CD14-positive monocyte (primary cell): ENCODE measurements around the gene SUCLG2. TPM values are rescaled to one million over a fixed set of nuclear protein-coding genes. Genes with fewer than 3 reads are reported as not detected.

ENCODE experiments used
- DNase-seq, 3 donors: peaks; one replicate each; pipeline ENCODE4 v3.0.0-alpha.2; 2011 to 2022
- H2AFZ ChIP-seq: 2 replicates; pipeline ENCODE4 v1.6.0; 2012; ENCODE audit warnings: mild to moderate bottlenecking, low read depth, low read length, inconsistent platforms; ENCODE audit not compliant: insufficient read depth, poor library complexity, severe bottlenecking
- H3K27ac ChIP-seq, 2 donors: 1 replicate in 1 of 2; 2 replicates in 1 of 2; pipeline ENCODE4 v1.5.1; 2012 to 2013; ENCODE audit warnings: low read length in 2 of 2, control low read depth in 1 of 2, inconsistent platforms in 1 of 2, low read depth in 1 of 2, mild to moderate bottlenecking in 1 of 2
- H3K27me3 ChIP-seq, 2 donors: one replicate each; pipeline versions ENCODE4 v1.6.0 to v1.6.1; 2011 to 2013; ENCODE audit warnings: low read length in 2 of 2; ENCODE audit not compliant: control insufficient read depth in 2 of 2, insufficient read depth in 2 of 2
- H3K36me3 ChIP-seq, 2 donors: replicated peaks in 1 of 2; 1 replicate in 1 of 2; 2 replicates in 1 of 2; pipeline versions ENCODE4 v1.5.1 to v1.6.1; 2012 to 2013; ENCODE audit warnings: low read length in 2 of 2, control low read depth in 1 of 2, inconsistent platforms in 1 of 2, mild to moderate bottlenecking in 1 of 2; ENCODE audit not compliant: insufficient read depth in 2 of 2, control insufficient read depth in 1 of 2
- H3K4me1 ChIP-seq, 2 donors: 1 replicate in 1 of 2; 2 replicates in 1 of 2; pipeline versions ENCODE4 v1.5.1 to v1.6.1; 2012 to 2013; ENCODE audit warnings: low read length in 2 of 2, control low read depth in 1 of 2, inconsistent platforms in 1 of 2, mild to moderate bottlenecking in 1 of 2, moderate library complexity in 1 of 2; ENCODE audit not compliant: insufficient read depth in 2 of 2, control insufficient read depth in 1 of 2
- H3K4me2 ChIP-seq: replicated peaks from 2 replicates; pipeline ENCODE3; 2012; ENCODE audit warnings: low read length, moderate library complexity, mild to moderate bottlenecking; ENCODE audit not compliant: poor library complexity, severe bottlenecking; ENCODE audit errors: extremely low read depth
- H3K4me3 ChIP-seq, 3 experiments: fragments of 200-600 bp in 1 of 3; sonication (generic) in 1 of 3; replicated peaks in 1 of 3; 1 replicate in 2 of 3; 2 replicates in 1 of 3; pipeline ENCODE4 v1.5.1; 2011 to 2013; ENCODE audit warnings: low read length in 3 of 3, mild to moderate bottlenecking in 3 of 3, control low read depth in 2 of 3, low read depth in 2 of 3, inconsistent platforms in 1 of 3, moderate library complexity in 1 of 3
- H3K79me2 ChIP-seq: 2 replicates; pipeline ENCODE4 v1.6.0; 2012; ENCODE audit warnings: mild to moderate bottlenecking, control low read depth, inconsistent platforms, low read length, moderate library complexity; ENCODE audit not compliant: insufficient read depth
- H3K9ac ChIP-seq: 2 replicates; pipeline ENCODE4 v1.6.0; 2017; ENCODE audit warnings: low read length, mild to moderate bottlenecking; ENCODE audit not compliant: insufficient read depth, poor library complexity, severe bottlenecking
- H3K9me3 ChIP-seq, 2 donors: replicated peaks in 1 of 2; 1 replicate in 1 of 2; 2 replicates in 1 of 2; pipeline versions ENCODE4 v1.5.1 to v1.6.1; 2012 to 2013; ENCODE audit warnings: low read length in 2 of 2, control low read depth in 1 of 2; ENCODE audit not compliant: control insufficient read depth in 1 of 2, insufficient read depth in 1 of 2
- H4K20me1 ChIP-seq: 2 replicates; pipeline ENCODE4 v1.6.0; 2012; ENCODE audit warnings: mild to moderate bottlenecking, low read length, control low read depth, moderate library complexity; ENCODE audit not compliant: insufficient read depth
- H3K27ac Mint-ChIP-seq, 7 donors: one replicate each; pipeline ENCODE4 v1.8.0; 2020; ENCODE audit warnings: mild to moderate bottlenecking in 7 of 7, mixed read lengths in 7 of 7, moderate library complexity in 6 of 7, inconsistent platforms in 2 of 7
- H3K27me3 Mint-ChIP-seq, 3 donors: one replicate each; pipeline ENCODE4 v1.8.0; 2021 to 2022; ENCODE audit warnings: low read depth in 3 of 3, mild to moderate bottlenecking in 3 of 3, mixed read lengths in 3 of 3, moderate library complexity in 3 of 3, inconsistent platforms in 1 of 3
- H3K36me3 Mint-ChIP-seq, 2 donors: one replicate each; pipeline ENCODE4 v1.8.0; 2020; ENCODE audit warnings: mixed read lengths in 2 of 2, inconsistent platforms in 1 of 2, mild to moderate bottlenecking in 1 of 2
- H3K4me1 Mint-ChIP-seq: one replicate; pipeline ENCODE4 v1.8.0; 2020; ENCODE audit warnings: mild to moderate bottlenecking, mixed read lengths
- H3K4me3 Mint-ChIP-seq, 2 donors: one replicate each; pipeline ENCODE4 v1.8.0; 2020; ENCODE audit warnings: mild to moderate bottlenecking in 2 of 2, mixed read lengths in 2 of 2, moderate library complexity in 1 of 2
- H3K9me3 Mint-ChIP-seq, 7 donors: one replicate each; pipeline ENCODE4 v1.8.0; 2020 to 2022; ENCODE audit warnings: mixed read lengths in 7 of 7, mild to moderate bottlenecking in 6 of 7, moderate library complexity in 6 of 7, inconsistent platforms in 2 of 7
- CTCF ChIP-seq: fragments of 200-600 bp; IDR thresholded peaks from one replicate; pipeline ENCODE4 v1.8.0; 2022; ENCODE audit warnings: antibody characterized with exemption, mild to moderate bottlenecking
- WGBS: methylation state at CpG from one replicate; pipeline ENCODE4 v1.1.5; 2013; ENCODE audit warnings: missing lambda C conversion rate; ENCODE audit not compliant: insufficient coverage; 5-methylcytosine and 5-hydroxymethylcytosine counted together
- intact Hi-C, 2 donors: fragments of 100-400 bp; cut with micrococcal nuclease; formaldehyde crosslinking; loops; one replicate each; pipeline versions ENCODE4 v1.15.0 to v1.15.1; 2023
- polyA plus RNA-seq, 3 donors: library from polyadenylated mRNA; depleted of rRNA in 1 of 3; unstranded in 2 of 3; stranded (reverse) in 1 of 3; fragments of 300-500 nt in 2 of 3; fragments of >200 nt in 1 of 3; fragmentation: Illumina TruSeq in 2 of 3; gene quantifications; 1 replicate in 2 of 3; 2 replicates in 1 of 3; pipeline ENCODE4 v1.2.3, GENCODE V29; 2012 to 2021

The SUCLG2 gene
- polyA plus RNA-seq, 3 donors: 10.8 to 37.5 (median 32.9) TPM

- H3K9ac ChIP-seq: no peak overlapping the region
- no peaks in the 10 kb centered on the region for H3K27me3 ChIP-seq
- no peaks in the 10 kb centered on the region for H3K9me3 ChIP-seq
- no peak overlapping the region for H2AFZ ChIP-seq
- no peaks in the 10 kb centered on the region for H3K36me3 ChIP-seq
- no peak overlapping the region for H3K27ac ChIP-seq
- H3K4me2 ChIP-seq: no peak overlapping the region
- H3K79me2 ChIP-seq: no peaks in the 10 kb centered on the region
- no peak for DNase-seq
- no CpG with 5 or more reads among the region's 4 CpGs for WGBS
- H3K4me1 ChIP-seq: no peaks in the 10 kb centered on the region
- intact Hi-C loops: loop anchor here in 1 of 2 donors (10.0 kb wide), 2 partner anchors 412 to 1492 kb away; no protein-coding TSS in a partner anchor
- H3K4me1 Mint-ChIP-seq: no peaks in the 10 kb centered on the region
- H3K9me3 Mint-ChIP-seq: peaks cover 0 to 6% (median 0%) of the 10 kb centered on the region in 7 donors
- H3K27me3 Mint-ChIP-seq: peaks cover under 1 to 3% (median 2%) of the 10 kb centered on the region in 3 donors
- TF ChIP-seq CTCF: no peak
- no peak overlapping the region for H3K4me3 ChIP-seq
- peaks cover 7 to 19% of the 10 kb centered on the region in 2 donors for H3K36me3 Mint-ChIP-seq
- H4K20me1 ChIP-seq: no peaks in the 10 kb centered on the region
- H3K4me3 Mint-ChIP-seq: no peak overlapping the region
- H3K27ac Mint-ChIP-seq: peak overlapping the region in 1 of 7 donors; percentile 18
Measured at GRCh38 chr3:67382536-67382935, 271.9 kb downstream of the SUCLG2 start.

DNA sequence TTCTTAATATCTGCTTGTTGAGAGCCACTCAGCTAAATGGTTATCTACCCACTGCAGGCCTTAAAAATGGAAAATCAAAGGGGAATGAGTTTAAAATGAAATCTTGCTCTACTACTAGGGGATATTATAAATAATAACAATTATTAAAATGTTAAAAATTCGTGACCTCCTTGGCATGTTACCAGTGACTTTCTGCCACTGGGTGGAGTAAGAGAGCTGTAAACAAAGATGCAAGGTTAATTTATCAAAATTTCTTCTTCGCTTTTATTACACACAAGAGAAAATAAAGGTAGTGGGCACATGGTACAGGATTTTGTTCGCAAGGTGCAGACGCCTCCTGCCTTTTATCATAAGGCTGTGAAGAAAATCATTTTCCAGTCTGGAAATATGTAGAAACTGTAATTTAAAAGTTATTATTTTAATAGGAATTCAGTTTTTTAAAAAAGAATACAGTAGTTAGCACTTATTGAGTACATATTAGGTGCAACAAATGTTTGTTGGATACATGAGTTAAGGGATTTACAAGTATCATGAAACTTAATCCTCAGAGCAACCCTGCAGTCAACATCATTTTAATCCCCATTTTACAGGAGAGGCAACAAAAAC lies 272.6 kb downstream of the SUCLG2 start:
- no peaks in the 10 kb centered on the region for H4K20me1 ChIP-seq
- peaks cover 0 to 4% (median 0%) of the 10 kb centered on the region in 7 donors for H3K9me3 Mint-ChIP-seq
- H3K79me2 ChIP-seq: no peaks in the 10 kb centered on the region
- TF ChIP-seq CTCF: peak; percentile 60
- H3K27me3 ChIP-seq: no peaks in the 10 kb centered on the region
- peaks cover 7 to 16% of the 10 kb centered on the region in 2 donors for H3K36me3 Mint-ChIP-seq
- WGBS: no CpG with 5 or more reads among the region's 4 CpGs
- no peak for DNase-seq
- H3K27me3 Mint-ChIP-seq: peaks cover 2 to 3% (median 2%) of the 10 kb centered on the region in 3 donors
- H3K36me3 ChIP-seq: no peaks in the 10 kb centered on the region
- no peak overlapping the region for H3K27ac ChIP-seq
- H3K4me3 ChIP-seq: no peak overlapping the region
- H3K4me3 Mint-ChIP-seq: no peak overlapping the region
- no peaks in the 10 kb centered on the region for H3K4me1 Mint-ChIP-seq
- H3K27ac Mint-ChIP-seq: no peak overlapping the region
- intact Hi-C loops: loop anchor here in 1 of 2 donors (10.0 kb wide), 2 partner anchors 413 to 1493 kb away; no protein-coding TSS in a partner anchor
- no peaks in the 10 kb centered on the region for H3K4me1 ChIP-seq
- H3K4me2 ChIP-seq: no peak overlapping the region
- H2AFZ ChIP-seq: no peak overlapping the region
- no peaks in the 10 kb centered on the region for H3K9me3 ChIP-seq
- H3K9ac ChIP-seq: no peak overlapping the region
